Subcutaneous abdominal adipose tissue (tissue), 5 donors: ENCODE data around the gene LDLRAD3.

Experiments used
- H3K27ac ChIP-seq: one replicate; pipeline ENCODE4 v1.7.0; 2013; ENCODE audit warnings: low read depth, mild to moderate bottlenecking, inconsistent platforms, low read length, moderate library complexity
- H3K27me3 ChIP-seq, 5 donors: one replicate each; pipeline ENCODE4 v1.7.0; 2013; ENCODE audit warnings: low read length in 5 of 5, inconsistent platforms in 1 of 5; ENCODE audit not compliant: control insufficient read depth in 5 of 5, insufficient read depth in 4 of 5
- H3K36me3 ChIP-seq, 5 donors: one replicate each; pipeline ENCODE4 v1.7.0; 2013; ENCODE audit warnings: low read length in 5 of 5; ENCODE audit not compliant: control insufficient read depth in 5 of 5, insufficient read depth in 5 of 5
- H3K4me1 ChIP-seq, 5 donors: one replicate each; pipeline ENCODE4 v1.7.0; 2013; ENCODE audit warnings: low read length in 5 of 5, mild to moderate bottlenecking in 3 of 5, moderate library complexity in 1 of 5; ENCODE audit not compliant: control insufficient read depth in 5 of 5, insufficient read depth in 5 of 5
- H3K4me3 ChIP-seq, 5 donors: one replicate each; pipeline ENCODE4 v1.7.0; 2013; ENCODE audit warnings: low read length in 5 of 5, low read depth in 1 of 5
- H3K9ac ChIP-seq, 5 donors: one replicate each; pipeline ENCODE4 v1.7.0; 2013; ENCODE audit warnings: low read length in 5 of 5, mild to moderate bottlenecking in 4 of 5, moderate library complexity in 3 of 5
- H3K9me3 ChIP-seq, 5 donors: one replicate each; pipeline ENCODE4 v1.7.0; 2013; ENCODE audit warnings: low read length in 5 of 5; ENCODE audit not compliant: control insufficient read depth in 5 of 5
- donor health status: healthy.
- donor health status: healthy.
- donor health status: healthy.
- donor health status: healthy.
- donor health status: healthy.

Gene LDLRAD3

GRCh38 chr11:36000616-36001190 lies 56.8 kb downstream of the LDLRAD3 start:
- no peak overlapping the region for H3K27ac ChIP-seq
- H3K36me3 ChIP-seq, result no peaks in the 10 kb centered on the region
- no peak overlapping the region for H3K9ac ChIP-seq
- H3K4me3 ChIP-seq, result no peak overlapping the region
- H3K9me3 ChIP-seq, result peaks cover 0 to 6% (median 0%) of the 10 kb centered on the region in 5 donors
- peaks cover 0 to 11% (median 0%) of the 10 kb centered on the region in 5 donors for H3K4me1 ChIP-seq
- no peaks in the 10 kb centered on the region for H3K27me3 ChIP-seq

- Histone ChIP-seq H3K27ac (no peak overlapping the region), H3K9ac (no peak overlapping the region), H3K9me3 (peaks cover 0 to 6% (median 0%) of the 10 kb centered on the region in 5 donors), H3K36me3 (no peaks in the 10 kb centered on the region), H3K4me1 (peaks cover 0 to under 1% (median 0%) of the 10 kb centered on the region in 5 donors), H3K27me3 (no peaks in the 10 kb centered on the region), H3K4me3 (no peak overlapping the region)
These were observed 58.3 kb downstream of the LDLRAD3 start for GRCh38 chr11:36002196-36002595.

DNA sequence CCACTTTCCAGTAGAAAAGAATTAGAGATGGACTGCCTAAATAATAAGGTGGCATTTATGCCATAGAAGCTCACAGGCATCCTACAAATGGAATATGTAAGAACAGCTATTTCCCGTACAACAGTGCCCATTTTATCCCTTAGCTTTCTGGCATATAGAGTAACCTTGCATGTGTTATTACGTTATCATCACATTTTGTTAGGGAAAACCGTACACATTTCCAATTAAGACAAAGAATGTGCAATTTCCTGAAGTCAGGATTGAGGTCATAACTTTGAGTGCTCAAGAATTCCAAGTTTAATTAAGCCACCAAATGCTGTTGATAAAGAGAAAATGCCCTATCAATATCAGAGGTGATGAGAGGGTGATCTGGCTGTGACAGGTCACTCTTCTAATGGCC lies 58.9 kb downstream of the LDLRAD3 start:
- Histone ChIP-seq H3K9ac (no peak overlapping the region), H3K4me3 (no peak overlapping the region), H3K27me3 (no peaks in the 10 kb centered on the region), H3K9me3 (peaks cover 0 to 6% (median 0%) of the 10 kb centered on the region in 5 donors), H3K36me3 (no peaks in the 10 kb centered on the region), H3K27ac (no peak overlapping the region), H3K4me1 (no peaks in the 10 kb centered on the region)

GRCh38 chr11:36006556-36006955 lies 62.7 kb downstream of the LDLRAD3 start:
- no peaks in the 10 kb centered on the region for H3K36me3 ChIP-seq
- H3K27ac ChIP-seq, result no peak overlapping the region
- peaks cover 0 to 6% (median 0%) of the 10 kb centered on the region in 5 donors for H3K9me3 ChIP-seq
- H3K27me3 ChIP-seq, result no peaks in the 10 kb centered on the region
- H3K4me3 ChIP-seq, result no peak overlapping the region
- H3K9ac ChIP-seq, result no peak overlapping the region
- H3K4me1 ChIP-seq, result peaks cover 0 to 17% (median 14%) of the 10 kb centered on the region in 5 donors

DNA sequence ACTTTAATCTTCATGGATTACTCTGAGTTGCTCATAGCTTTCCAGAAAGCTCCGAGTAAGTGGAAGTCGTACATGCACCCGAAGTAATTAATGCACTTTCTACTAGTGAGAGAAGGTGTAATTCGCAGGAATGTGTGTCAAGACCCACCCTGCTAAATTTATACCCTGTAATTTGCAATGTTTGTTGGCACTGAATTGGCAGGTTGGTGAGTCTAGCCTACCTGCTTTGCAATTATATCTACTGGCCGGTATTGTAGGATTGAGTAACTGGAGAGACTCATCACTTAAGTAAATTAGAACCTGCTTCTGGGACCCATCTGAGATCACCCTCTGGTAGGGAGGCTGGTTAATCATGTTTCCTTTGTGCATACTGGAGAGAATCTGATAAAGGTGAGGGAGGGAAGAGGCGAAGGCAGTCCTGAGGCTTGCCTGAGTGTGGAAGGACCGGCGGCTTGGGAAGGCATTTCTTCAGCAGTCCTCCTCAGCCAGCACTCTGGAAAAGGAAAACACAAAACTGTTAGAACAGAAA lies 63.3 kb downstream of the LDLRAD3 start:
- Histone ChIP-seq H3K4me3 (no peak overlapping the region), H3K27me3 (no peaks in the 10 kb centered on the region), H3K4me1 (peaks cover 0 to 17% (median 14%) of the 10 kb centered on the region in 5 donors), H3K9me3 (peaks cover 0 to 6% (median 0%) of the 10 kb centered on the region in 5 donors), H3K27ac (no peak overlapping the region), H3K9ac (no peak overlapping the region), H3K36me3 (no peaks in the 10 kb centered on the region)

DNA sequence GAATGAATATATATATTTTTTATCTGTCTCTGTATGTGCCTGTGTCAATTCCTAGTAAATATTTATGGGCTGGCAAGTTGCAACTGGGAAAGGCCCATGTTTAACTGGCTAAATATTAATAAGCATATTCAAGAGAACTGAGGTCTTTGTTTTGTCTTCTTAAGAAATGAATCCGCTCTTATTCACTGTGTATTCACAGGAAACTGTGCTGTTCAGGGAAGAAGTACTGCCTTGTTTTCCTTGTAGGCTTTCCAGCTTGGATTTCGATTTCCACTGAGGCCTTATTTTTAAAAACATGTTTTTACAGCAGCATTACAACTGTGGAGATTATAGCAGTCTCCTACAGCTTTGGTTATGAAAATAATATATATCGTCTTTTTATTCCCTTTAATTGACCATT lies 64.7 kb downstream of the LDLRAD3 start:
- H3K9ac ChIP-seq, result no peak overlapping the region
- H3K4me1 ChIP-seq, result peaks cover 0 to 23% (median 14%) of the 10 kb centered on the region in 5 donors
- peaks cover 0 to 6% (median 0%) of the 10 kb centered on the region in 5 donors for H3K9me3 ChIP-seq
- H3K4me3 ChIP-seq, result no peak overlapping the region
- H3K27me3 ChIP-seq, result no peaks in the 10 kb centered on the region
- H3K36me3 ChIP-seq, result no peaks in the 10 kb centered on the region
- no peak overlapping the region for H3K27ac ChIP-seq

DNA sequence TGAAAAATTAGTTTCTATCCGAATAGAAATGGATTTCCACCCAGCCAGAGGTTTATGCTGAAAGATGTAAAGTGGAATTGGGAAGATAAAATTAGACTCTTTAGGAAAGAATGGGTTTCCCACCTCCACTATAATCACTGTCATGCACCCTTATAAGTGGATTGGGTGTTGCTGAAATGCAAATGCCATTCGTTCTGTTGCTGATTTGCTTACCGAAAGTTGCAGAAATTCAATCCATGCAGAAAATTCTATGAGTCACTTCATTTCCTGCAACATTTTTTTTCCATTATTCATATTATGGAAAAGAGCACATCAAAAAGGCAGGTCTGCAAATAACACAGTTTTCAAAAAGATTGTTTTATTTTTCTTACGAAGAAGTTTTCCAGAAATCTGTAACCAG lies 65.6 kb downstream of the LDLRAD3 start:
- Histone ChIP-seq H3K4me1 (peaks cover 0 to 30% (median 16%) of the 10 kb centered on the region in 5 donors), H3K36me3 (no peaks in the 10 kb centered on the region), H3K27me3 (no peaks in the 10 kb centered on the region), H3K9me3 (peaks cover 0 to 4% (median 0%) of the 10 kb centered on the region in 5 donors), H3K9ac (no peak overlapping the region), H3K4me3 (no peak overlapping the region), H3K27ac (no peak overlapping the region)

- no peaks in the 10 kb centered on the region for H3K27me3 ChIP-seq
- peaks cover 2 to 36% (median 21%) of the 10 kb centered on the region in 5 donors for H3K4me1 ChIP-seq
- H3K36me3 ChIP-seq, result no peaks in the 10 kb centered on the region
- H3K9ac ChIP-seq, result peak overlapping the region in 1 of 5 donors; percentile 48
- H3K9me3 ChIP-seq, result no peaks in the 10 kb centered on the region
- no peak overlapping the region for H3K4me3 ChIP-seq
- H3K27ac ChIP-seq, result no peak overlapping the region
These were observed 66.3 kb downstream of the LDLRAD3 start for GRCh38 chr11:36010010-36010740.

DNA sequence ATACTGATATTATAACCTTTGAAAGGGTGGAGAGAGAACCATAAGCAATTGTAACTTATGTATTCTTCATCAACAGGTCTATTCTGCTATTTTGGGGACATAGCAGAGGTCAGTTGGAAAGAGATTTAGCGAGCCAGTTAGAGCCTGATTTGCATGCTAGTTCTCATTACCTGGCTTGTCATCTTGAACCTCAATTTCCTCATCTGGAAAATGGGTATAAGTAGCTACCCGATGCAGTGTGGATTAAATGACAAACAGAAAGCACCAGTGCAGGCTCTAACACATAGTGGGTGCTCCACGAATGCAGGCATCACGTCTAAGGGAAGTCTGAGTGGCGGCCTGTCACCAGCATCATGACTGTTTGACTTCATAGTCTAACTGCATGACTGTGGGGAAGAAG lies 67.7 kb downstream of the LDLRAD3 start:
- Histone ChIP-seq H3K27ac (no peak overlapping the region), H3K9me3 (no peaks in the 10 kb centered on the region), H3K36me3 (no peaks in the 10 kb centered on the region), H3K4me1 (peaks cover 2 to 50% (median 29%) of the 10 kb centered on the region in 5 donors), H3K9ac (no peak overlapping the region), H3K27me3 (no peaks in the 10 kb centered on the region), H3K4me3 (no peak overlapping the region)

- H3K9ac ChIP-seq, result no peak overlapping the region
- H3K9me3 ChIP-seq, result no peaks in the 10 kb centered on the region
- no peaks in the 10 kb centered on the region for H3K27me3 ChIP-seq
- no peak overlapping the region for H3K4me3 ChIP-seq
- no peaks in the 10 kb centered on the region for H3K36me3 ChIP-seq
- H3K4me1 ChIP-seq, result peaks cover 2 to 59% (median 35%) of the 10 kb centered on the region in 5 donors
- no peak overlapping the region for H3K27ac ChIP-seq
These were observed 68.6 kb downstream of the LDLRAD3 start for GRCh38 chr11:36012455-36012854.
